H1 (cell line): ENCODE measurements around the gene HRH1. TPM values are rescaled to one million over a fixed set of nuclear protein-coding genes. Genes with fewer than 3 reads are reported as not detected.

Experiments used
- CTCF ChIA-PET: fragments of 300-600 bp; sonication (Branson Sonifier 250); formaldehyde crosslinking; loops from one replicate; lab custom pipeline; 2021; ENCODE audit not compliant: partially characterized antibody; lab: Charles Lee
- POLR2A ChIA-PET: fragments of 300-600 bp; sonication (Branson Sonifier 250); formaldehyde crosslinking; loops from one replicate; lab custom pipeline; 2021; ENCODE audit warnings: inconsistent platforms; ENCODE audit not compliant: partially characterized antibody; lab: Charles Lee
- DNase-seq, 2 experiments: peaks; one replicate each; pipeline versions ENCODE4 v3.0.0 to v3.0.0-alpha.2; 2010 to 2022; ENCODE audit warnings: low spot score in 2 of 2, low read depth in 1 of 2, mixed read lengths in 1 of 2
- FAIRE-seq: peaks from 2 replicates; lab custom pipeline; 2011; peaks lifted over from hg19 to GRCh38; lab: Jason Lieb, UNC
- H2AFZ ChIP-seq: 2 replicates; pipeline ENCODE4 v1.8.1; 2012; ENCODE audit warnings: low read length, inconsistent platforms
- H2AK5ac ChIP-seq: 2 replicates; pipeline ENCODE4 v1.6.1; 2013; ENCODE audit warnings: low read depth, low read length
- H2BK120ac ChIP-seq: replicated peaks from 2 replicates; pipeline ENCODE3; 2013; ENCODE audit warnings: low read depth, low read length, inconsistent platforms
- H2BK12ac ChIP-seq: 2 replicates; pipeline ENCODE4 v1.6.1; 2013; ENCODE audit warnings: low read depth, low read length
- H2BK15ac ChIP-seq: 2 replicates; pipeline ENCODE4 v1.6.1; 2013; ENCODE audit warnings: low read length
- H2BK20ac ChIP-seq: 2 replicates; pipeline ENCODE4 v1.6.1; 2013; ENCODE audit warnings: low read length
- H2BK5ac ChIP-seq: 2 replicates; pipeline ENCODE4 v1.6.1; 2013; ENCODE audit warnings: low read depth, low read length
- H3K14ac ChIP-seq: 2 replicates; pipeline ENCODE4 v1.6.1; 2013; ENCODE audit warnings: inconsistent platforms; ENCODE audit not compliant: insufficient read length
- H3K18ac ChIP-seq: 2 replicates; pipeline ENCODE4 v1.6.1; 2013; ENCODE audit warnings: low read length; ENCODE audit errors: extremely low read depth
- H3K23ac ChIP-seq: 2 replicates; pipeline ENCODE4 v1.6.1; 2013; ENCODE audit warnings: inconsistent platforms; ENCODE audit not compliant: insufficient read length
- H3K23me2 ChIP-seq: 2 replicates; pipeline ENCODE4 v1.6.1; 2013; ENCODE audit warnings: low read depth, low read length
- H3K27ac ChIP-seq: 2 replicates; pipeline ENCODE4 v1.6.1; 2011; ENCODE audit warnings: low read depth, low read length, inconsistent platforms
- H3K27me3 ChIP-seq, 4 experiments: replicated peaks in 1 of 4; 1 replicate in 1 of 4; 2 replicates in 3 of 4; pipeline versions ENCODE4 v1.6.1 to v1.8.1; 2011 to 2013; ENCODE audit warnings: low read length in 3 of 4, mild to moderate bottlenecking in 3 of 4, inconsistent platforms in 2 of 4, mixed read lengths in 2 of 4, moderate library complexity in 1 of 4; ENCODE audit not compliant: control insufficient read depth in 3 of 4, insufficient read depth in 3 of 4; ENCODE audit errors: extremely low read depth in 1 of 4
- H3K36me3 ChIP-seq, 4 experiments: 2 replicates each; pipeline versions ENCODE4 v1.6.1 to v1.8.1; 2011 to 2013; ENCODE audit warnings: mild to moderate bottlenecking in 4 of 4, low read length in 3 of 4, moderate library complexity in 2 of 4, control low read depth in 1 of 4, inconsistent platforms in 1 of 4; ENCODE audit not compliant: insufficient read depth in 4 of 4, control insufficient read depth in 2 of 4
- H3K4ac ChIP-seq: replicated peaks from 2 replicates; pipeline ENCODE3; 2013; ENCODE audit warnings: low read length, low read depth, mixed read lengths, inconsistent platforms; ENCODE audit not compliant: insufficient read length
- H3K4me1 ChIP-seq, 4 experiments: replicated peaks in 1 of 4; 1 replicate in 1 of 4; 2 replicates in 3 of 4; pipeline versions ENCODE4 v1.6.1 to v1.8.1; 2011 to 2013; ENCODE audit warnings: low read length in 3 of 4, inconsistent platforms in 2 of 4, mixed read lengths in 1 of 4; ENCODE audit not compliant: insufficient read depth in 4 of 4, control insufficient read depth in 3 of 4
- H3K4me2 ChIP-seq, 2 experiments: 2 replicates each; pipeline versions ENCODE4 v1.6.1 to v1.8.1; 2011 to 2013; ENCODE audit warnings: low read depth in 2 of 2, low read length in 2 of 2, control low read depth in 1 of 2, inconsistent platforms in 1 of 2, mild to moderate bottlenecking in 1 of 2; ENCODE audit not compliant: insufficient read depth in 1 of 2
- H3K4me3 ChIP-seq, 4 experiments: fragments of 200-600, 300-600 bp in 1 of 4; sonication (generic), shearing (Covaris generic), sonication (Bioruptor Twin) in 1 of 4; 2 replicates each; pipeline versions ENCODE4 v1.5.1 to v1.8.1; 2011 to 2016; ENCODE audit warnings: low read length in 4 of 4, low read depth in 3 of 4, control low read depth in 2 of 4, inconsistent platforms in 2 of 4, mild to moderate bottlenecking in 2 of 4, mixed read lengths in 1 of 4, moderate library complexity in 1 of 4; ENCODE audit not compliant: insufficient read depth in 2 of 4; ENCODE audit errors: extremely low read depth in 1 of 4
- H3K56ac ChIP-seq: replicated peaks from 2 replicates; pipeline ENCODE3; 2013; ENCODE audit warnings: low read depth, mild to moderate bottlenecking, mixed read lengths, low read length, inconsistent platforms; ENCODE audit not compliant: insufficient read length
- H3K79me1 ChIP-seq: 2 replicates; pipeline ENCODE4 v1.6.1; 2013; ENCODE audit warnings: low read depth, low read length, control low read depth
- H3K79me2 ChIP-seq, 2 experiments: 2 replicates each; pipeline versions ENCODE4 v1.6.1 to v1.8.1; 2012 to 2013; ENCODE audit warnings: low read length in 2 of 2, mild to moderate bottlenecking in 2 of 2, inconsistent platforms in 1 of 2; ENCODE audit not compliant: insufficient read depth in 2 of 2, control insufficient read depth in 1 of 2
- H3K9ac ChIP-seq, 4 experiments: replicated peaks in 1 of 4; 1 replicate in 1 of 4; 2 replicates in 3 of 4; pipeline versions ENCODE4 v1.6.1 to v1.8.1; 2011 to 2013; ENCODE audit warnings: low read depth in 3 of 4, low read length in 3 of 4, control low read depth in 2 of 4, mild to moderate bottlenecking in 2 of 4, moderate library complexity in 2 of 4, inconsistent platforms in 1 of 4; ENCODE audit errors: extremely low read depth in 1 of 4
- H3K9me3 ChIP-seq, 2 experiments: 2 replicates each; pipeline versions ENCODE4 v1.6.1 to v1.8.1; 2012 to 2013; ENCODE audit warnings: mild to moderate bottlenecking in 2 of 2, moderate library complexity in 2 of 2, control low read depth in 1 of 2, inconsistent platforms in 1 of 2, low read depth in 1 of 2, low read length in 1 of 2, mixed read lengths in 1 of 2; ENCODE audit not compliant: insufficient read depth in 2 of 2
- H4K20me1 ChIP-seq, 2 experiments: replicated peaks in 1 of 2; 2 replicates each; pipeline versions ENCODE3 to v1.8.1; 2011 to 2013; ENCODE audit warnings: inconsistent platforms in 2 of 2, low read length in 2 of 2, mild to moderate bottlenecking in 1 of 2; ENCODE audit not compliant: insufficient read depth in 2 of 2, control insufficient read depth in 1 of 2
- H4K5ac ChIP-seq: 2 replicates; pipeline ENCODE4 v1.6.1; 2013; ENCODE audit warnings: low read length, low read depth, mixed read lengths, inconsistent platforms; ENCODE audit not compliant: insufficient read length
- H4K8ac ChIP-seq: 2 replicates; pipeline ENCODE4 v1.8.0; 2013; ENCODE audit warnings: mild to moderate bottlenecking, moderate library complexity, low read length, inconsistent platforms; ENCODE audit not compliant: insufficient read depth; ENCODE audit errors: extremely low read depth
- H4K91ac ChIP-seq: replicated peaks from 2 replicates; pipeline ENCODE3; 2013; ENCODE audit warnings: low read length, mixed read lengths, inconsistent platforms; ENCODE audit not compliant: insufficient read length
- MAFK ChIP-seq: IDR thresholded peaks from 2 replicates; pipeline ENCODE4 v1.6.1; 2012; ENCODE audit warnings: low read depth, mild to moderate bottlenecking, improper control_type of control experiment, low read length
- RAD21 ChIP-seq, 2 experiments: IDR thresholded peaks in 1 of 2; conservative IDR thresholded peaks in 1 of 2; 2 replicates each; pipeline ENCODE4 v1.6.1; 2011; ENCODE audit warnings: low read depth in 2 of 2, low read length in 2 of 2, improper control_type of control experiment in 1 of 2, inconsistent platforms in 1 of 2, mild to moderate bottlenecking in 1 of 2, moderate library complexity in 1 of 2
- WGBS, 2 experiments: shearing (Covaris generic) in 1 of 2; methylation state at CpG; one replicate each; pipeline versions ENCODE4 v1.1.6 to v1.1.7; 2013 to 2015; ENCODE audit warnings: low lambda C conversion rate in 2 of 2, mixed read lengths in 2 of 2, inconsistent platforms in 1 of 2, low coverage in 1 of 2, missing lambda C conversion rate in 1 of 2; ENCODE audit not compliant: insufficient replicate concordance in 2 of 2, insufficient coverage in 1 of 2, insufficient read length in 1 of 2; ENCODE audit errors: extremely low coverage in 1 of 2, missing lambda C conversion rate in 1 of 2; 5-methylcytosine and 5-hydroxymethylcytosine counted together
- polyA plus RNA-seq, 7 experiments: library from polyadenylated mRNA; depleted of rRNA in 3 of 7; stranded (reverse) in 5 of 7; unstranded in 2 of 7; fragments of >200 nt in 5 of 7; fragments of 200-250 nt in 2 of 7; gene quantifications; 1 replicate in 5 of 7; 2 replicates in 1 of 7; 4 replicates in 1 of 7; pipeline versions ENCODE4 v1.2.1 to v1.2.3, GENCODE V29; 2011 to 2013; ENCODE audit warnings: missing spikeins in 2 of 7, mixed read lengths in 2 of 7
- total RNA-seq: library from RNA; stranded (reverse); fragmentation: NEBNext Ultra II Directional; extraction: Animal tissue kit (Norgen Biotek cat#: 25700); gene quantifications from 2 replicates; pipeline ENCODE4 v1.2.1, GENCODE V29; 2021
- TF ChIP-seq, protein P1 (sequence below), 3 experiments: IDR thresholded peaks; 1 replicate in 2 of 3; 2 replicates in 1 of 3; pipeline versions ENCODE4 v1.5.1 to v1.6.1; 2011; ENCODE audit warnings: low read length in 3 of 3, mild to moderate bottlenecking in 3 of 3, inconsistent platforms in 2 of 3, low read depth in 1 of 3, moderate library complexity in 1 of 3; ENCODE audit not compliant: insufficient read depth in 1 of 3; ENCODE audit errors: control extremely low read depth in 1 of 3

The HRH1 gene
- total and polyA plus RNA-seq, 2 of the 8 experiments (the other 6 are each of a cell fraction or from before 2014, with no cell fraction given): 0.11 TPM; not detected in 1

DNA sequence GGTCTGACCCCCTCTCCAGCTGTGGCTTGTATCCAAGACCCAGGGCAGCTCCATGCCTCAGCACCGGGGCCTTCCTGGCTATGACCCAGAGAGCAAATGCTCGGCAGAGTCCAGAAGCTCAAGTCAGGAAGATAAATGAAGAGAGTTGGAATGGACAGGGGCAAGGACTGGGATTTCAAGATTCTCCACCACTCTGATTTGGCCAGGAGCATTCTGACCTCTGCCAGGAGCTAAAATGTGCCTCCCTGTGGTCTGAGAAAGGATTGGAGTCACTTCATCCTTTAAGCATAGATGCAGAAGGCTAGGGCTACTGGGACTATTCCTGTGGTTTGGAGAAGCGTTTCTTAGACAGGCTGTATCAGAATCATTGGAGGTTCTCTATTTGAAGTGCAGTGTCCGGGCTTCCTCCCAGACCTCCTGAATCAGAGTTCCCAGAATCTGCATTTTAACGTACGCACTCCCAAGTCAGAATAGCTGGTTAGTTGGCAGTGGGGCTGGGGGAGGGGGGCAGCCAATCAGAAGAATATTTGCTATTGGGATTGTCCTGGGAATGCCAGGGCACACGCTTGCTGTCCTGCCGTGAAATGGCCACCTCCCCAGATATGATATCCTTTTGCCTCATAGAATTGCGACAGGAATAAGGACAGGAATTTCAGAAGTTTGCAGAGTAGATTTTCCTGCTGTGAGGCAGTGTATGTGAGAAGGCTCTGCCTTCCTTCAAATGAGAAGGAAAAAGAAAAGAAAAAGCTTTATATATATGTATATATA lies 57.4 kb downstream of the HRH1 start:
- no peak for DNase-seq
- H3K9me3 ChIP-seq: no peaks in the 10 kb centered on the region
- H4K8ac ChIP-seq: no peak overlapping the region
- H3K4me3 ChIP-seq: no peak overlapping the region
- TF ChIP-seq MAFK: no peak
- peak; percentile 18 to 35 for TF ChIP-seq RAD21 (IDR thresholded peaks at IDR 0.05 in 1 of 2, conservative IDR thresholded peaks at IDR 0.05 in 1 of 2; ENCODE audit: low read depth in 2 of 2, low read length in 2 of 2)
- TF ChIP-seq, protein P1, sequence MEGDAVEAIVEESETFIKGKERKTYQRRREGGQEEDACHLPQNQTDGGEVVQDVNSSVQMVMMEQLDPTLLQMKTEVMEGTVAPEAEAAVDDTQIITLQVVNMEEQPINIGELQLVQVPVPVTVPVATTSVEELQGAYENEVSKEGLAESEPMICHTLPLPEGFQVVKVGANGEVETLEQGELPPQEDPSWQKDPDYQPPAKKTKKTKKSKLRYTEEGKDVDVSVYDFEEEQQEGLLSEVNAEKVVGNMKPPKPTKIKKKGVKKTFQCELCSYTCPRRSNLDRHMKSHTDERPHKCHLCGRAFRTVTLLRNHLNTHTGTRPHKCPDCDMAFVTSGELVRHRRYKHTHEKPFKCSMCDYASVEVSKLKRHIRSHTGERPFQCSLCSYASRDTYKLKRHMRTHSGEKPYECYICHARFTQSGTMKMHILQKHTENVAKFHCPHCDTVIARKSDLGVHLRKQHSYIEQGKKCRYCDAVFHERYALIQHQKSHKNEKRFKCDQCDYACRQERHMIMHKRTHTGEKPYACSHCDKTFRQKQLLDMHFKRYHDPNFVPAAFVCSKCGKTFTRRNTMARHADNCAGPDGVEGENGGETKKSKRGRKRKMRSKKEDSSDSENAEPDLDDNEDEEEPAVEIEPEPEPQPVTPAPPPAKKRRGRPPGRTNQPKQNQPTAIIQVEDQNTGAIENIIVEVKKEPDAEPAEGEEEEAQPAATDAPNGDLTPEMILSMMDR (IDR thresholded peaks at IDR 0.05; ENCODE audit: control extremely low read depth in 1 of 3, insufficient read depth in 1 of 3, low read depth in 1 of 3, low read length in 3 of 3): peak in 2 of 3 experiments; percentile 22 to 28; a peak in 2 of 4 replicates
- FAIRE-seq: no peak
- no peak overlapping the region for H3K4me2 ChIP-seq
- no peak overlapping the region for H2BK12ac ChIP-seq
- H3K56ac ChIP-seq: no peak overlapping the region
- no peak overlapping the region for H2AFZ ChIP-seq
- no peak overlapping the region for H2AK5ac ChIP-seq
- H2BK15ac ChIP-seq: no peak overlapping the region
- no peaks in the 10 kb centered on the region for H4K20me1 ChIP-seq
- no peaks in the 10 kb centered on the region for H3K27me3 ChIP-seq
- H3K4ac ChIP-seq: no peak overlapping the region
- no peaks in the 10 kb centered on the region for H3K23me2 ChIP-seq
- H2BK5ac ChIP-seq: no peak overlapping the region
- no peak overlapping the region for H4K91ac ChIP-seq
- no peak overlapping the region for H3K9ac ChIP-seq
- no peak overlapping the region for H2BK20ac ChIP-seq
- H3K79me2 ChIP-seq: no peaks in the 10 kb centered on the region
- H3K23ac ChIP-seq: no peak overlapping the region
- H3K4me1 ChIP-seq: no peaks in the 10 kb centered on the region
- H3K18ac ChIP-seq: no peak overlapping the region
- WGBS, 2 experiments: 88% methylated on average over 9 of the region's 9 CpGs; no CpG with 5 or more reads in 1 of the 2 experiments
- H2BK120ac ChIP-seq: no peak overlapping the region
- ChIA-PET POLR2A (no interaction called here), CTCF (interaction anchor here (0.6 to 4.4 kb wide), 9 partner anchors 12 to 469 kb away, joined by 3 to 19 read pairs (median 3); partner anchors contain the start of gene HRH1)
- no peaks in the 10 kb centered on the region for H3K79me1 ChIP-seq
- H4K5ac ChIP-seq: no peak overlapping the region
- H3K27ac ChIP-seq: no peak overlapping the region
- no peaks in the 10 kb centered on the region for H3K36me3 ChIP-seq
- H3K14ac ChIP-seq: no peak overlapping the region
